IMR-90 (cell line): ENCODE measurements around the gene MMP2.

Experiments
- BHLHE40 ChIP-seq: fragments of 150-350 bp; IDR thresholded peaks from 2 replicates; pipeline ENCODE4 v1.6.1; 2016; ENCODE audit warnings: mild to moderate bottlenecking, low read depth, low read length
- CEBPB ChIP-seq: IDR thresholded peaks from 2 replicates; pipeline ENCODE4 v1.6.1; 2012; ENCODE audit warnings: low read depth, low read length, improper control_type of control experiment
- CHD1 ChIP-seq: IDR thresholded peaks from 2 replicates; pipeline ENCODE4 v1.6.1; 2012; ENCODE audit warnings: low read depth, low read length, improper control_type of control experiment
- CTCF ChIP-seq: conservative IDR thresholded peaks from 2 replicates; pipeline ENCODE4 v1.5.1; 2012; ENCODE audit warnings: mild to moderate bottlenecking, low read depth, low read length, improper control_type of control experiment
- ELK1 ChIP-seq: fragments of 150-350 bp; IDR thresholded peaks from 2 replicates; pipeline ENCODE4 v1.6.1; 2016; ENCODE audit warnings: low read depth, mild to moderate bottlenecking, low read length, moderate library complexity, borderline replicate concordance
- FOS ChIP-seq: fragments of 150-350 bp; IDR thresholded peaks from 2 replicates; pipeline ENCODE4 v1.6.1; 2016; ENCODE audit warnings: low read depth, low read length
- MAFK ChIP-seq: IDR thresholded peaks from 2 replicates; pipeline ENCODE4 v1.6.1; 2012; ENCODE audit warnings: low read depth, low read length, improper control_type of control experiment
- MAZ ChIP-seq: IDR thresholded peaks from 2 replicates; pipeline ENCODE4 v1.6.1; 2012; ENCODE audit warnings: low read depth, mild to moderate bottlenecking, low read length, improper control_type of control experiment, moderate library complexity, borderline replicate concordance
- POLR2A ChIP-seq: IDR thresholded peaks from 2 replicates; pipeline ENCODE4 v1.6.1; 2012; ENCODE audit warnings: mild to moderate bottlenecking, low read depth, low read length
- RAD21 ChIP-seq: IDR thresholded peaks from 2 replicates; pipeline ENCODE4 v1.6.1; 2012; ENCODE audit warnings: low read length, improper control_type of control experiment
- RCOR1 ChIP-seq: IDR thresholded peaks from 2 replicates; pipeline ENCODE4 v1.6.1; 2012; ENCODE audit warnings: mild to moderate bottlenecking, low read length, improper control_type of control experiment; ENCODE audit not compliant: insufficient replicate concordance
- RFX5 ChIP-seq: IDR thresholded peaks from 2 replicates; pipeline ENCODE4 v1.8.0; 2012; ENCODE audit warnings: low read depth, mild to moderate bottlenecking, low read length, moderate library complexity
- SMC3 ChIP-seq: fragments of 150-350 bp; IDR thresholded peaks from 2 replicates; pipeline ENCODE4 v1.6.1; 2016; ENCODE audit warnings: low read depth, mild to moderate bottlenecking, antibody characterized with exemption, low read length, moderate library complexity
- USF2 ChIP-seq: fragments of 150-350 bp; IDR thresholded peaks from 2 replicates; pipeline ENCODE4 v1.6.1; 2017; ENCODE audit warnings: mild to moderate bottlenecking, antibody characterized with exemption, low read length, low read depth

GRCh38 chr16:55515111-55515510, 36.1 kb downstream of the MMP2 start:
- TF ChIP-seq ELK1 (no peak), POLR2A (no peak), RAD21 (no peak), RCOR1 (no peak), CTCF (no peak), SMC3 (no peak), USF2 (no peak), FOS (no peak), CEBPB (no peak), BHLHE40 (no peak), CHD1 (no peak), MAFK (no peak), RFX5 (no peak), MAZ (no peak)
